ENCODE measurements around the gene FIP1L1. TPM values are rescaled to one million over a fixed set of nuclear protein-coding genes. Genes with fewer than 3 reads are reported as not detected.

FIP1L1 gene
- total and polyA plus RNA-seq, 2 of the 4 experiments (the other 2 are of a cell fraction): 31.1 to 37.5 TPM

GRCh38 chr4:53497487-53498244, 120.2 kb downstream of the FIP1L1 start:
- CTCF ChIA-PET: interaction anchor here (0.9 to 1.1 kb wide), 3 partner anchors 9 to 209 kb away, joined by 3 read pairs; no protein-coding TSS in a partner anchor
- no peak overlapping the region for H3K9ac ChIP-seq (ENCODE audit: low read depth, low read length)
- in situ Hi-C loops (cut with MboI; ENCODE audit: low sequenced_read_pairs): loop anchor here (10.0 kb wide), 1 partner anchor 727 kb away; the partner anchor contains the start of gene PDGFRA

More at GRCh38 chr4:53497487-53498244, 120.2 kb downstream of the FIP1L1 start:
- 0 out of 2 replicates have a peak overlapping the region, but pooled peaks have one; percentile 34 for H3K4ac ChIP-seq (ENCODE audit: low read depth, low read length)
- WGBS, 2 experiments (ENCODE audit: extremely low coverage in 2 of 2, insufficient read length in 1 of 2): no CpG with 5 or more reads among the region's 7 CpGs
- H2AFZ ChIP-seq (replicated peaks; ENCODE audit: low read length, poor library complexity): peak overlapping the region; percentile 35
- H3K23ac ChIP-seq (ENCODE audit: low read depth, low read length): 0 out of 2 replicates have a peak overlapping the region, but pooled peaks have one; percentile 4
- H4K20me1 ChIP-seq (ENCODE audit: insufficient read depth, low read length): no peaks in the 10 kb centered on the region
- dilution Hi-C loops (cut with HindIII; ENCODE audit: low sequenced_read_pairs, unreplicated experiment): no loop called here
- no peak for TF ChIP-seq POLR2A (IDR thresholded peaks at IDR 0.05; ENCODE audit: low read depth, low read length)
- TF ChIP-seq CHD1 (IDR thresholded peaks at IDR 0.05; ENCODE audit: low read depth, low read length): no peak
- no peak for TF ChIP-seq RFX5 (IDR thresholded peaks at IDR 0.05; ENCODE audit: low read depth, low read length)
- no peak for TF ChIP-seq FOS (IDR thresholded peaks at IDR 0.05; ENCODE audit: low read depth, low read length)
- peak; percentile 71 for TF ChIP-seq CEBPB (IDR thresholded peaks at IDR 0.05; ENCODE audit: low read depth, low read length)
- no peak for TF ChIP-seq MAFK (IDR thresholded peaks at IDR 0.05; ENCODE audit: low read depth, low read length)
- TF ChIP-seq, protein P1, sequence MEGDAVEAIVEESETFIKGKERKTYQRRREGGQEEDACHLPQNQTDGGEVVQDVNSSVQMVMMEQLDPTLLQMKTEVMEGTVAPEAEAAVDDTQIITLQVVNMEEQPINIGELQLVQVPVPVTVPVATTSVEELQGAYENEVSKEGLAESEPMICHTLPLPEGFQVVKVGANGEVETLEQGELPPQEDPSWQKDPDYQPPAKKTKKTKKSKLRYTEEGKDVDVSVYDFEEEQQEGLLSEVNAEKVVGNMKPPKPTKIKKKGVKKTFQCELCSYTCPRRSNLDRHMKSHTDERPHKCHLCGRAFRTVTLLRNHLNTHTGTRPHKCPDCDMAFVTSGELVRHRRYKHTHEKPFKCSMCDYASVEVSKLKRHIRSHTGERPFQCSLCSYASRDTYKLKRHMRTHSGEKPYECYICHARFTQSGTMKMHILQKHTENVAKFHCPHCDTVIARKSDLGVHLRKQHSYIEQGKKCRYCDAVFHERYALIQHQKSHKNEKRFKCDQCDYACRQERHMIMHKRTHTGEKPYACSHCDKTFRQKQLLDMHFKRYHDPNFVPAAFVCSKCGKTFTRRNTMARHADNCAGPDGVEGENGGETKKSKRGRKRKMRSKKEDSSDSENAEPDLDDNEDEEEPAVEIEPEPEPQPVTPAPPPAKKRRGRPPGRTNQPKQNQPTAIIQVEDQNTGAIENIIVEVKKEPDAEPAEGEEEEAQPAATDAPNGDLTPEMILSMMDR (conservative IDR thresholded peaks at IDR 0.05; ENCODE audit: low read depth, low read length): no peak; the same call in 1 of the 2 replicates
- TF ChIP-seq MAZ (IDR thresholded peaks at IDR 0.05; ENCODE audit: borderline replicate concordance, low read depth, low read length): no peak
- BruUV-seq (replicated peaks): no TSS peak
- H3K56ac ChIP-seq (ENCODE audit: extremely low read depth, insufficient read depth, low read length): peak overlapping the region; percentile 1; the same call in 1 of the 2 replicates
- H3K27ac ChIP-seq (ENCODE audit: insufficient read depth, low read length): no peak overlapping the region
- no peak overlapping the region for H2AK9ac ChIP-seq (replicated peaks; ENCODE audit: low read depth, low read length, poor library complexity)
- H2BK120ac ChIP-seq (ENCODE audit: low read depth, low read length): peak overlapping the region; percentile 4; the same call in 1 of the 2 replicates
- no peaks in the 10 kb centered on the region for H3K9me1 ChIP-seq (ENCODE audit: insufficient read depth, low read length)
- no peak overlapping the region for H3K4me3 ChIP-seq (ENCODE audit: insufficient read depth, low read depth, low read length)
- peak; percentile 98 for ATAC-seq (ENCODE audit: low read depth)
- H3K9me3 ChIP-seq (ENCODE audit: control insufficient read depth, insufficient read depth, low read length): no peaks in the 10 kb centered on the region
- H3K4me2 ChIP-seq (ENCODE audit: low read depth, low read length): no peak overlapping the region
- H2BK20ac ChIP-seq (ENCODE audit: low read depth, low read length): no peak overlapping the region
- H4K5ac ChIP-seq (ENCODE audit: low read depth, low read length): no peak overlapping the region
- no peaks in the 10 kb centered on the region for H3K36me3 ChIP-seq (ENCODE audit: control insufficient read depth, insufficient read depth, low read length)
- H3K27me3 ChIP-seq (ENCODE audit: control insufficient read depth, insufficient read depth, low read length): no peaks in the 10 kb centered on the region
- no peak overlapping the region for H2BK5ac ChIP-seq (ENCODE audit: low read depth, low read length, poor library complexity, severe bottlenecking)
- H3K4me1 ChIP-seq (ENCODE audit: control insufficient read depth, insufficient read depth, low read length): peaks cover 2% of the 10 kb centered on the region
- H4K91ac ChIP-seq (ENCODE audit: insufficient read depth, low read depth, low read length): no peak overlapping the region
- no peak overlapping the region for H2BK15ac ChIP-seq (ENCODE audit: low read depth, low read length)
- intact Hi-C loops (cut with micrococcal nuclease): loop anchor here (10.0 kb wide), 1 partner anchor 287 kb away; no protein-coding TSS in a partner anchor
- H2AK5ac ChIP-seq (ENCODE audit: low read depth, low read length): peak overlapping the region; percentile 7; the same call in 1 of the 2 replicates
- 0 out of 2 replicates have a peak overlapping the region, but pooled peaks have one; percentile 3 for H3K18ac ChIP-seq (ENCODE audit: low read depth, low read length)
- no peaks in the 10 kb centered on the region for H3K79me1 ChIP-seq (ENCODE audit: low read depth in 1 of 2, low read length in 2 of 2)
- H4K8ac ChIP-seq (ENCODE audit: low read depth in 2 of 2, low read length in 2 of 2): peak overlapping the region in 1 of 2 experiments; percentile 52; a peak in 2 of 4 replicates
- POLR2A ChIA-PET (ENCODE audit: unreplicated experiment): no interaction called here
- H3K14ac ChIP-seq (replicated peaks; ENCODE audit: low read depth, low read length): no peak overlapping the region
- DNase-seq: peak; percentile 59
